Ishikawa (cell line): ENCODE results near the gene KCNA3.

Experiments used
- EP300 ChIP-seq: IDR thresholded peaks from 2 replicates; pipeline ENCODE4 v1.6.1; 2012; ENCODE audit warnings: borderline replicate concordance
- RAD21 ChIP-seq: IDR thresholded peaks from 2 replicates; pipeline ENCODE4 v1.6.1; 2012; ENCODE audit warnings: low read depth
- REST ChIP-seq: IDR thresholded peaks from 2 replicates; pipeline ENCODE4 v1.6.1; 2012; ENCODE audit warnings: low read depth, mild to moderate bottlenecking
- ZBTB7A ChIP-seq: IDR thresholded peaks from 2 replicates; pipeline ENCODE4 v1.6.1; 2012; ENCODE audit warnings: low read depth

DNA sequence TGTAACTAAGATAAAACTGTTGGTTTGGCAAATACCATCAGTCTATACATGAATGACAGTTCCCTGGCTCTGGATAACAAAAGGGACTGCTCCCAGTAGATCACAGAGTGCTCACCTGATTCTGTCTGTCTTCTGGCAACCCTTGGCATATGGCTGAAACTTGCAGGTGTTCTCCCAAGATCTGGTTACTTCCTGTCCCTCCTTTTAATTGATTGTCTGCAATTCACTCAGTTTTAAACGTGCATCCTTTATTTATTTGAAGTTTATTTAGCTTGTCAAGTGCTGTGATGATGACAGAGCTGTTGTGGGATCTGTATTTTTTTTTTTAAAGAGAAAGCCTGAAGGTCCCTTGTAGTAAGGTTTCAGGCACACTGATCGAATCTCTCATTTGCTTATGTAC, 3.4 kb downstream of the KCNA3 start:
- no peak for TF ChIP-seq RAD21
- no peak for TF ChIP-seq EP300
- no peak for TF ChIP-seq ZBTB7A
- TF ChIP-seq REST = no peak
